NCI-H187 treated with DMSO at 0.1 percent for 48 hours (cell line): ENCODE data around the gene NFRKB.

Experiments
- DNase-seq: peaks from one replicate; lab custom pipeline; 2025; lab: John Stamatoyannopoulos, UW

The NFRKB gene

GRCh38 chr11:129895126-129896041, at the start of gene NFRKB:
TSS of gene NFRKB (minus strand) at chr11:129895578. CDS start at chr11:129892849, 2,729 bp downstream.
- no peak for DNase-seq

GRCh38 chr11:129944696-129945095, 49.3 kb upstream of the NFRKB start:
- DNase-seq = no peak

DNA sequence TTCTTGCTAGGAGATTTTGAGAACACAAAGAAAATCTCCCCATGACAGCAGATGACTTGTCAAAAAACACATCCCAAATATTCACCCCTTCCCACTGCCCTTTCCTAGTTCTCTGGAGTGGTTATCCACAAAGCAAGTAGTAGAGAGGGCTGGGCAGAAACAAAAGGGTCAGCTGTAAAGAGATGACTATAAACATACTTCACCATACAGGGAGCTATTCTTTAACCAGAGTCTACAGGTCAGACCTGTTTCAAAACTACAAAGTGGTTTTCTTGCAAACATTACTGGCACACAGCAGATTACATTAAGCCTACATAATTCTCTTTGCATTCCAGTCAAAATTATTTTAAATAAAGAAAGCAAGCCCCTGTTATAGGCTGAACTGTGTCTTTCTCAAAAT, 47.7 kb upstream of the NFRKB start:
- DNase-seq = no peak

DNA sequence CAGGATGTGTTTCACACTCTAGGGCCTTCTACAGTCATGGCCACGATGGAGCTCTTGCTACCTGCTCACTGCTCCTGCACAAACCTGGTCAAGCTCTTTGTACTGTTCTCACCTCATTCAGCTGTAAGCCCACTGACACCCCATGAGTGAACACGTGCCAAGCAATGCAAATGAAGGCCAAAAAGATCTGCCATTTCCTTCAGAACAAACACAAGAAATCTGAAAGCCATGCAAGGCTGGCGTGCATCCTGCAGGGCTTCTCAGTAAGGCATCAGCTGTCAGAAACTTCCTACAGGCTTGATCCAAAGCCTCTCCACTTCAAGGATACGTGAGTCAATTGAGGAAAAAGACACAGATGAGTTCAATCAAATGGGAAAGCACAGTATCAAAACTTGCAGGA, 44.1 kb upstream of the NFRKB start:
- DNase-seq = no peak

DNA sequence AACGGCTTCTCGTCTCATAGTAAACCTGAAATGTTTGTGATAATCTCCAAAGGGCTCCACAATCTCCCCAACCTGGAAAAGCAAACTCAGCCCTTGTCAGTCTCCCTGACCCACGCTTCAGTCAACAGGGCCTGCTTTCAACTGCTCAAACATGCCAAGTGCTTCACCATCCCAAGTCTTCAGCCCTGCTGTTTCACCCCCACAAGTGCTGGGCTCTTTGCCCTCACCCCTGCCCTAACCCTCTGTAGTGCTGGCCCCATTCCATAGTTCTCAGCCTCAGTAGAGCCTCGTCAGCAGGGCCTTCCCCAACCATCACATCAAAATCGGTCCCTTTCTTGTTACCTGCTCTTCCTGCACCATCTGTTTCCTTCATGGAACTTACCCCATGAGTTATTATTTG, 43.4 kb upstream of the NFRKB start:
- no peak for DNase-seq

DNA sequence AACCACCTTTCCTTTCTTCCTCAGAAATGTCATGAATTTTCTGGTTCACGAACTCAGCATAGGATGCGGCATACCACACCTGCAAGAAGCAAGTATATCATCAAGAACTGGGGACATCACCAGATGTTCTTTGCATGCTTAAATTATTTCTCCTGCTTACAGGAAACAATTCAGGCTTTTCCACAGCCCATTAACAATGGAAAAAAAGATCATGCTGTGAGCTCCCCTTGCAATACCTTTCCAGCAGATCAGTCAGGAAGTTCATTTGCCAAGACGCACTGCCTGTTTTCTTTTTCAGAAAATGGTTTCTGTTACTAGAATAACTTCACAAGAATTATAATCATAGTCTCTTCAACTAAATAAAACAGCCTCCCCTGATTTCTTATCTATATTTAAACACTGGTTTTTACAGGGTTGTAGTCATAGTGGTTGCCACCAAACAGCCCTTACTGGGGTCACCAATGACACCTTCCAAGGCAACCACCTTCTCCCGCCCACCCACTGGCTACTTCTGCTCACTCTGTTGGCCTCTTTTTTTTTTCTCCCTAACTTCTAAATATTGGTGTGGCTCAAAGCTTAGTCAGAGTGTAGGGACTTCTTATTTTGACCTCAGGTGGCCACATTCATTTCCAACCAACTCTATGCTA, 42.3 kb upstream of the NFRKB start:
- peak; percentile 29 for DNase-seq

DNA sequence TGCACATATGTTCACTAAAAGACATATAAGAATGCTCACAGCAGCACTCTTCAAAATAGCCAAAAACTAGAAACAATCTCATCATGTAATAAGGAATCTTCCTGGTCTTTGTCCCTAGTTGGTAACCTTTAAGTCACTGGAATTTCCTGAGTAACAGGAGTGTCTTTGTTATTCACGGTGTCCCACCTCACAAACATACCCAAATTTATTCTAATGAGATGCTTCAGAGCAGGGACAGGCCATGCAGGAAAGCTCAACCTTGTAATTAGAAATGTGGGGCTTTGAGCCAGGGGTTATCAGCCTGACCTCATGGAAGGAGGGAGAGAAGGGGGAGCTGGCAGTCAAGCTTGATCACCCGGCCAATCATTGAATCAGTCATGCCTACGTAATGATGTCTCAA, 40.3 kb upstream of the NFRKB start:
- DNase-seq = no peak

DNA sequence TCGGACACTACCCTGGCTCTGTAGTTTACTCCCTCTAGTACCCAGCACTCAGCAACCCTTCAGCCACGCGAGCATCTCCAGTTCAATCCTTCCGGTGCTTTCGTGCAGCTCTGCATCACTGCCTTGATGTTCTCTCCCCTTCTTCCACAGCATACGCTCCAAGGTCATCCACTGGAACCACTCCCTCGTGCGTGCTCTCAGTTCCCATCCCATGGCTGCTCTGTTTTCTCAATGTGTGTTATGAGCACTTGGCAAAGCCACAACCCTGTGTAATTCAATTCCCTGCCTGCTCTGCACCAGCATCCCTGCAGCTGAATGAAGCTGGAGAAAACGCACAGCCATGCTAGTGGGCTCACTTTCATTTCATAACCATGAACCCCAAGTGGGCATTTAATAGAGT, 38.5 kb upstream of the NFRKB start:
- DNase-seq = peak; percentile 57

DNA sequence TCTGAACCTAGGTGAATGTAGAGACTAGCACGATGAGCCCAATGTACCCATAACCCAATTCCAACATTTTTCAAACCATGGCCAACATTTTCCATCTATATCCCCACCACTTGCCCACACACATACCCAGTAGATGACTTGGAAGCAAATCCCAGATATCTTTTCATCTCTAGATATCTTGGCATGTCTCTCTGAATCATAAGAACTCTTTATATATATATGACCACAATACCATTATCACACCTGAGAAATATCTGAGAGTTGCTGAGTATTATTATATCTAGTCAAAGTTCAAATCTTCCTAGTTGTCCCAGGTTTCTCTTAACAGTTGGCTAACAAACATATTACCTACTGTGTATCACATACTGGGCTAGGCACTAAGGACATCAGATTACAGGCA, 37.9 kb upstream of the NFRKB start:
- no peak for DNase-seq

GRCh38 chr11:129932381-129933067, 37.1 kb upstream of the NFRKB start:
- no peak for DNase-seq

DNA sequence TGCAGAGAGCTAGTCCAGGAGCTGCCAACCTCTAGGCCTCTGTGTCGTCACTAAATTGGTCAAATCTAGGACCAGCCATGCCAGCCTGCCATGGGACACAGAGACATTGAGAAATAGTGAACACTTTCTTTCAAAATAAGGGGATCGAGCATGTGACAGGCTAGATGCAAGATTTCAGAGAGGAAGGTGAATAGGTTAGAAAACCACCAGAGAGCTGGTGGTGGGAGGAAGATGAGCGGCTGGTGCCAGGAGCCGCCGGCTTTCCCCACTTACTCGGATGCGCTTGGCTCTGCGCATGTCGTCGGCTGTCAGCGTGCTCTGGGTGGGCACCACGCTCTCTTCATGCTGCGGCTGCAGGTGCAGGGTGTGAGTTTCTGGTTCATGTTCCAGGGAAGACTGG, 35.4 kb upstream of the NFRKB start:
- no peak for DNase-seq

- no peak for DNase-seq
Observed at GRCh38 chr11:129930296-129930695, 34.9 kb upstream of the NFRKB start.

DNA sequence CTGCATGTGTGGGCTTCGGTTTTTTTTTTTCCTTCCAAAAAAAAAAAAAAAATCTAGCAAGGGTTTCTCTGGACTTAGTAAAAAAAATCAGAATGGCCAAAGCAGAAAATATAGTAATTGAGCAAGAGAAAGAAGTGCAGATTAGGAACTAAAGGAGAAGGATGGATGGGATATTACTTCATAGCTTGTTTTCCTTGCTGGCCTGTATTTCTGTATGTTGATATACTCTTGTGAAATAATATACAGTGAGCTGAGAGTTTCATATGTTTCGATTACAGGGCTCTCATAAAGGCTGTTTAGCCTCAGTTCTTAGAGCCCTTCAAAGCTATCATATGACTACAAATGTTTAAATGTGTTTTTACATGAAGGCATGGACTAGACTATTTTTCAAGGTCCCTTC, 34.3 kb upstream of the NFRKB start:
- no peak for DNase-seq

DNA sequence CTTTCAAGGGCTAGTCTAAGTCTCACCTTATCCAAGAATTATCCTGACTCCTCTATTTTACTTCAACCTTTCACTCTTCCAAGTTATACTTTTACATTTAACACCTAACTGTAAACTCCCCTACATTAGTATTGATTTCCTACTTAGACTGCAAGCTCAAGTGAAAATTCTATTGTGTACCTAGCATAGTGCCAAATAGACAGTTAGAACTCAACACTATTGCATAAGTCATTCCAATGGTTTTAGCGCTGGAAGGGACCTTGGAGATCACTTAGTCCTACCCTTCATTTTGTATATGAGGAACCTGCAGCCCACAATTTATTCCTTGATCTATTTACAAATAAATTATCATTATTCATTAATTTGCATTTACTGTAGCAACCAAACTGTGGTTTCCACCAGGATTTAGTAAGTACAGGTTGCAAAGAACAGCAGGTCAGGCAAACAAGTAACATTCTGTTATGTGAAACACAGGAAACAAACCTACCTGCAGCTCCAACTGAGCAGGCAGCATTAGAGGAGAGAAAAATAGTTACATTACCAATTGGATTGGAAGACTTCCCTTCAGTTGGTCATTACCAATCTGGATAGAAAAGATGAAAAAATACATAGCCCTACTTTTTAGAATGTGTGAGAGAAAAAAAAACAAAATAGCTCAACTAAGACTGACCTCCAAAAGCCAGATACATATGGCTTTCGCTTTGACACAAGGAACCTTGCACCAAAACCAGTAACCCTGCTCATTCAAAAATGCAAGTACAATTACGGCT, 33.7 kb upstream of the NFRKB start:
- DNase-seq = no peak

DNA sequence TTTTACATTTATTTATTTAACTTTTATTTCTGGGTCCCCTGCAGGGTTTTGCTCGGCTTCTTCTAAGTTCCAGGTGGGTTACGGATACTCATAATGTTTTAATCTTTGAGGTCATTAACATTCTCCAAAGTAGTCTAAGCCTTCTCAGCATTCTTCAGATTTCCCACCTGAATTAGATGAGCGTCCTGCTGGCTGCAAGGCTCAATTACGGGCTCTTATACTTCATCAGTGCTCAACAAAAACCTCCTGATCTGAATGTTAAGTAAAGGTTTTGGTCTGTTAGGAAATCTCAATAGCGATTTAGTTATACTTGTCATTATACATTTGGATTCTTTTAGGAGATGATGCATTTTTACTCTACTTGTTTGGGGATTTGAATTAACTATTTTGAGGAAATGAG, 27.3 kb upstream of the NFRKB start:
- DNase-seq = no peak

- no peak for DNase-seq
Observed at GRCh38 chr11:129918361-129918760, 23.0 kb upstream of the NFRKB start.

GRCh38 chr11:129917231-129917630, 21.9 kb upstream of the NFRKB start:
- no peak for DNase-seq

DNA sequence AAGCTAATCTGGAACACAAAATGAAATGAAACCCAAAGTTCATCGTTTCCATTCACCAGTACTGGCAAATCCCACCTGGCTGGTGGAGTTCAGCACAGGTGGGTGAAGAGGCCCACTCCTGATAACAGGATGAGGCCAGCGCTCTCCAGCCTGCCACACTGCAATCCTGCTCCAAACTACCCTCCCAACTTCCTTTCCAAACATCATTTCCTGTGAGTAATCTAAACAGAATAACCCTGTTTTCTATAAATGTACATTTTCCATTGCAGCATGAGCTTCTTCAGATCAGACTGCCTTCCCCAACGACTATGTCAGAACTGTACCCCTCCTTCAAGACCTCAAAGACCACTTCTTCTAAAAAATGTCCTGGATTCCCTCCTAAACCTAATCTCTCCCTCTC, 15.9 kb upstream of the NFRKB start:
- no peak for DNase-seq

DNA sequence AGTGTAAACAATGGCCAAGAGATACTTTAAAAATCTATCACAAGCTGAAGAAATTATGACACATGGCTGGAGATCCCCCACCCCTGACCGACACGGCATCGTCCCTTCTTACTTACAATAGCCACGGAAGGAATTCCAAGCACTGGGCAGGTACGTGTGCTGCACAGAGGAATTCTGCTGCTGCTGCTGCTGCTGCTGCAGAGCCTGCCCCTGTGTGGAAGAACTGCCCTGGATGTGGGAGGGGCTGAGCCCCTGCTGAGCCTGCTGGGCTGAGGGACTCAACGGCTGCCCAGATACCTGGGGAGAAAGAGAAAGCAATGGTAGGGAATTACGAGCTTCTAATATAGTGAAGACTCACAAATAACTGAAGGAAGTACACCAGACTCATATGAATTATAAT, 15.0 kb upstream of the NFRKB start:
- no peak for DNase-seq

GRCh38 chr11:129905402-129905801, 10.0 kb upstream of the NFRKB start:
- no peak for DNase-seq

- no peak for DNase-seq
Observed at GRCh38 chr11:129896062-129896461, 684 bp upstream of the NFRKB start.
